ENCODE measurements around the gene MAFG.

The MAFG gene

DNA sequence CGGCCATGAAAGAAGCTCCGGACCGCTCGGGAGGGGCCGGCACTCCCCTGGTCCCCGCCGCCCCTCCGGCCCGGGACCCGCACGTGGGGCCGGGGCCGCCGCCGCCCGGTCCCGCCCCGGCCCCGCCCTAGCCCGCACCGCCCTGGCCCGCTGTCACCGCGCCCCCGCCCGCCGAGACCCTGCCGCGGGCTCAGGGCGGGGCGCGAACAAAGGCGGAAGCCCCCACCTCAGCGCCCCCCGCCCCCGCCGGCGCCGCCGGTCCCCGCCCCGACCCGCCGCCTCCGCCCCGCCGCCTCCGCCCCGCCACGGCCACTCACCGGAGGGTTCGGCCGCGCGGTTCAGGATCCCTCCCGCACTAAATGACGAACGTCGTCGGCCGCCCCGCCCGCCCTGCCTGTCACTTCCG lies 56.6 kb downstream of the MAFG start, which contains the start of gene ARHGDIA:
TSS of gene ARHGDIA (minus strand) at position 357 of the 406 bp plus-strand sequence. CDS start 1,407 bp downstream, outside the sequence.
- DNase-seq (ENCODE audit: low read depth) = no peak
- TF ChIP-seq CTCF (IDR thresholded peaks at IDR 0.05; ENCODE audit: insufficient read depth, low read depth, low read length, missing control alignments) = no peak
- H3K4me3 ChIP-seq (ENCODE audit: low read depth, low read length) = peak within 1 kb of the TSS; percentile 99

- peak overlapping the region; percentile 99 for H3K4me3 ChIP-seq (ENCODE audit: low read depth, low read length)
- DNase-seq (ENCODE audit: low read depth) = peak; percentile 62
- no peak for TF ChIP-seq CTCF (IDR thresholded peaks at IDR 0.05; ENCODE audit: insufficient read depth, low read depth, low read length, missing control alignments)
Observed at GRCh38 chr17:81870131-81870980, 57.2 kb downstream of the MAFG start.

- peak overlapping the region; percentile 99 for H3K4me3 ChIP-seq (ENCODE audit: low read depth, low read length)
- peak; percentile 89 for TF ChIP-seq CTCF (IDR thresholded peaks at IDR 0.05; ENCODE audit: insufficient read depth, low read depth, low read length, missing control alignments)
- peak; percentile 65 for DNase-seq (ENCODE audit: low read depth)
Observed at GRCh38 chr17:81869221-81870130, 58.1 kb downstream of the MAFG start.

DNA sequence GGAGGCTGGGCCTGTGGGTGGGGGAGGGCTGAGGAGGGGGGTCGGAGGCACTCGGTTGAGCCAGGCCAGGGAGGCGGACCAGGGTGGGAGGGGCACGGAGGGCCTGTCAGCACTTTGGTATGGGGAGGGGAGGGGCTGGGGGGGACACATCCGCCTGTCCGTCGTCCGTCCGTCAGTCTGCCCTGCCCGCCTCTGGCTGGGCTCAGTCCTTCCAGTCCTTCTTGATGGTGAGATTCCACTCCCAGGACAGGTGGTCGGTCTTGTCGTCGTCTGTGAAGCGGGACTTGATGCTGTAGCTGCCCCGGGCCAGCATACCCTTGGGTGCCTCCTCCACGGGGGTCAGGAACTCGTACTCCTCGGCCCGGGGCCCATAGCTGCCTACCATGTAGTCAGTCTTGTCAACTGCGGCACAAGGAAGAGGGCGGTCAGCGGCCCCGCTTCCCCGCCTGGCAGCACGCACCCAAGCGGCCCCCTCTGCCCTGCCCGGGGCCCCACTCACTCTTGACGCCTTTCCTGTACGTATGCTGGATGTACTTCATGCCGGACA lies 58.8 kb downstream of the MAFG start:
- H3K4me3 ChIP-seq (ENCODE audit: low read depth, low read length) = peak overlapping the region; percentile 99
- no peak for DNase-seq (ENCODE audit: low read depth)
- TF ChIP-seq CTCF (IDR thresholded peaks at IDR 0.05; ENCODE audit: insufficient read depth, low read depth, low read length, missing control alignments) = no peak
